NB4 (cell line): Measurements from ENCODE around the gene MRPS31.

ENCODE experiments used
- DNase-seq: peaks from one replicate; pipeline ENCODE4 v3.0.0; 2010; ENCODE audit warnings: low read depth
- H3K4me3 ChIP-seq: one replicate; pipeline ENCODE4 v1.5.1; 2011; ENCODE audit warnings: mild to moderate bottlenecking, low read depth, low read length, moderate library complexity
- CTCF ChIP-seq: IDR thresholded peaks from one replicate; pipeline ENCODE4 v1.5.1; 2012; ENCODE audit warnings: low read depth, low read length
- MAX ChIP-seq: IDR thresholded peaks from 2 replicates; pipeline ENCODE4 v1.6.1; 2011; ENCODE audit warnings: low read depth, low read length
- MYC ChIP-seq: IDR thresholded peaks from 2 replicates; pipeline ENCODE4 v1.6.1; 2011; ENCODE audit warnings: low read depth, low read length
- POLR2A ChIP-seq: IDR thresholded peaks from 2 replicates; pipeline ENCODE4 v1.6.1; 2011; ENCODE audit warnings: mild to moderate bottlenecking; ENCODE audit not compliant: insufficient read length; ENCODE audit errors: extremely low read depth

Gene MRPS31

GRCh38 chr13:40776232-40776631 is 5.2 kb upstream of the MRPS31 start:
- H3K4me3 ChIP-seq: no peak overlapping the region
- DNase-seq: no peak
- TF ChIP-seq POLR2A: no peak
- no peak for TF ChIP-seq MAX
- TF ChIP-seq MYC: no peak
- TF ChIP-seq CTCF: no peak

DNA sequence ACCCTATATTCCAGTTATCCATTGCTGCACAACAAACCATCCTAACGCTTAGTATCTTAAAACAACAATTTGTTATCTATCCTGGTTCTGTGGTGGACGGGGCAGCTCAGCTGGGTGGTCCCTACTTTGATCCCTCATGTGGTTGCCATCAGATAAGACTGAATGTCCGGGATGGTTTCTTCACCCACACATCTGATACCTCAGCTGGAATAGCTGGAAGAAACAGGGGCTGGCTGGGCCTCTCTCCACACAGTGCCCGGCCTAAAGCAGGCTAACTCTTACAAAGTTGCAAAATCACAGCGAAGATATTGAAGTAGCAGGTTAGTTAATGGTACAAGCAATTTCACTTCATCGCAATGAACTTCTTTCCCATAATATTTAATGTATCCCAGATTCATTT is 3.7 kb upstream of the MRPS31 start:
- no peak for TF ChIP-seq CTCF
- no peak for TF ChIP-seq MYC
- no peak for TF ChIP-seq POLR2A
- TF ChIP-seq MAX: no peak
- DNase-seq: no peak

GRCh38 chr13:40772765-40773473 is 1.9 kb upstream of the MRPS31 start:
- TF ChIP-seq MYC (no peak), MAX (no peak), POLR2A (no peak), CTCF (no peak)
- DNase-seq: no peak
- H3K4me3 ChIP-seq: no peak overlapping the region

More for the DNA sequence above, 3.7 kb upstream of the MRPS31 start:
- no peak overlapping the region for H3K4me3 ChIP-seq

GRCh38 chr13:40770609-40770933 is 419 bp downstream of the MRPS31 start:
- TF ChIP-seq MYC (no peak), POLR2A (no peak)
- peak overlapping the region; percentile 82 for H3K4me3 ChIP-seq
- no peak for DNase-seq

DNA sequence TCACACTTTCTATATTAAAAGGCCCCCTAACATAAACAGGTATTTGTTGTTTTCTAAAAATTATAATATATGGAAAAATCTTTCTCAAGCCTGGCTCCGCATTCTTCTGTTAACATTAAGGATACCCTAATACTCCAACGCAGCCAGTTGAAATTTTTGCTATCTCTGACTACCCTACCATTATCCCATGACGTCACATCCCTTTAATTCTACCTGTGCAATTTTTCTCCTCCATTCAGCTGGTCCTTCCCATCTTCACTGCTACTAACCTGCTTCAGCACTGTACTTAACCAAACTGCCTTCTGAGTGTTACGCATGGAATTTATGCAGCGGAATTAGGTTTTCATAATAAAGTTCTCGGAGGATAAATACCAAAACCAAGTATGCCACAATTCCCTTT is 1.0 kb downstream of the MRPS31 start:
- peak overlapping the region; percentile 82 for H3K4me3 ChIP-seq
- no peak for DNase-seq
- no peak for TF ChIP-seq POLR2A
- no peak for TF ChIP-seq CTCF
- TF ChIP-seq MYC: no peak
- no peak for TF ChIP-seq MAX

DNA sequence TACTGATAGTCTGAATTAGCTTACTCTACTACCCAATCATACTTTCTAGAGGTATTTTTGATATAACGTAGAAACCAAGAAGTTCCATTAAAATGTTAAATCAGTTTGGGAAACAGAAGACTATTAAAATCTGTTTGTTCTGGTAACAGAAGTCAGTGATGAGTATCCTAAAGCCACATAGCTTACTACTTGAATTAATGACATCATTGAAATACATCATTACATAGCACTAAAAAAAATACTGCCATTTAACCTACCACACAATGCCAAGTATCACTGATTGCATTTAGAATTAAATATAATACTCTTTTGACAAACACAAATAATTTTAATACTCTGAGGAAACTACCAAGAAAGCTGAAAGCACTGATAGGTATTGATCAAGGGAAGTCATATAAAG is 5.4 kb downstream of the MRPS31 start:
- TF ChIP-seq MYC (no peak), POLR2A (no peak), CTCF (no peak), MAX (no peak)
- no peak for DNase-seq
- H3K4me3 ChIP-seq: no peak overlapping the region
